Lower leg skin (tissue), 3 donors: ENCODE measurements around the gene EIF4EBP3.

Experiments used
- POLR2A ChIP-seq, 2 donors: fragments of 450-650 bp; IDR thresholded peaks; one replicate each; pipeline ENCODE4 v1.6.1; 2016 to 2017; ENCODE audit warnings: antibody characterized with exemption in 2 of 2, mild to moderate bottlenecking in 1 of 2, moderate library complexity in 1 of 2
- TF ChIP-seq, protein P1 (sequence below), 3 donors: fragments of 450-650 bp; IDR thresholded peaks; one replicate each; pipeline ENCODE4 v1.5.1; 2016; ENCODE audit warnings: antibody characterized with exemption in 3 of 3, mild to moderate bottlenecking in 3 of 3, moderate library complexity in 2 of 3

GRCh38 chr5:140574165-140574564 lies 26.7 kb downstream of the EIF4EBP3 start:
- TF ChIP-seq, protein P1, sequence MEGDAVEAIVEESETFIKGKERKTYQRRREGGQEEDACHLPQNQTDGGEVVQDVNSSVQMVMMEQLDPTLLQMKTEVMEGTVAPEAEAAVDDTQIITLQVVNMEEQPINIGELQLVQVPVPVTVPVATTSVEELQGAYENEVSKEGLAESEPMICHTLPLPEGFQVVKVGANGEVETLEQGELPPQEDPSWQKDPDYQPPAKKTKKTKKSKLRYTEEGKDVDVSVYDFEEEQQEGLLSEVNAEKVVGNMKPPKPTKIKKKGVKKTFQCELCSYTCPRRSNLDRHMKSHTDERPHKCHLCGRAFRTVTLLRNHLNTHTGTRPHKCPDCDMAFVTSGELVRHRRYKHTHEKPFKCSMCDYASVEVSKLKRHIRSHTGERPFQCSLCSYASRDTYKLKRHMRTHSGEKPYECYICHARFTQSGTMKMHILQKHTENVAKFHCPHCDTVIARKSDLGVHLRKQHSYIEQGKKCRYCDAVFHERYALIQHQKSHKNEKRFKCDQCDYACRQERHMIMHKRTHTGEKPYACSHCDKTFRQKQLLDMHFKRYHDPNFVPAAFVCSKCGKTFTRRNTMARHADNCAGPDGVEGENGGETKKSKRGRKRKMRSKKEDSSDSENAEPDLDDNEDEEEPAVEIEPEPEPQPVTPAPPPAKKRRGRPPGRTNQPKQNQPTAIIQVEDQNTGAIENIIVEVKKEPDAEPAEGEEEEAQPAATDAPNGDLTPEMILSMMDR (IDR thresholded peaks at IDR 0.05) = no peak
- no peak for TF ChIP-seq POLR2A (IDR thresholded peaks at IDR 0.05)
